K562 (cell line): ENCODE measurements around the gene LRCOL1. TPM values are rescaled to one million over a fixed set of nuclear protein-coding genes. Genes with fewer than 3 reads are reported as not detected.
A peak's percentile ranks its signal among the peaks of the same experiment; 100 is the strongest.

Source experiments
- ATAC-seq: fragments of 200-7000 bp; cut with Tn5 transposase; 3 replicates; pipeline ENCODE4 v1.9.1; 2020; ENCODE audit warnings: moderate library complexity
- BruUV-seq: library from RNA; stranded (reverse); fragments of 400-500 nt; replicated peaks from 2 replicates; lab custom pipeline; 2021; lab: Mats Ljungman, UMichigan
- CTCF ChIA-PET: fragments of 300-600 bp; formaldehyde crosslinking; extraction: SDS; loops from one replicate; lab custom pipeline; 2021; ENCODE audit warnings: low intra/inter-chr PET ratio; lab: Yijun Ruan, JAX
- POLR2A ChIA-PET: fragments of 300-600, 350-650 bp; sonication (Branson Sonifier 250); formaldehyde crosslinking; extraction: SDS; loops from one replicate; lab custom pipeline; 2021; ENCODE audit warnings: antibody characterized with exemption, inconsistent platforms; lab: Yijun Ruan, JAX
- DNase-seq, 4 experiments: peaks; one replicate each; pipeline versions ENCODE4 v3.0.0 to v3.0.0-alpha.2; 2011 to 2018; ENCODE audit warnings: low spot score in 3 of 4, mixed read lengths in 3 of 4; ENCODE audit errors: extremely low read depth in 1 of 4
- FAIRE-seq: peaks from 2 replicates; lab custom pipeline; 2011; peaks lifted over from hg19 to GRCh38; lab: Jason Lieb, UNC
- H2AFZ ChIP-seq: 2 replicates; pipeline ENCODE4 v1.6.0; 2011; ENCODE audit warnings: low read depth, low read length, control low read depth, inconsistent platforms
- H3K27ac ChIP-seq: fragments of 200-600 bp; 3 replicates; pipeline ENCODE4 v1.8.0; 2011; ENCODE audit warnings: low read depth, mild to moderate bottlenecking, control low read depth, inconsistent platforms, low read length, moderate library complexity, mixed read lengths; ENCODE audit errors: extremely low read depth
- H3K27me3 ChIP-seq, 2 experiments: fragments of 300-600 bp in 1 of 2; 2 replicates in 1 of 2; 3 replicates in 1 of 2; pipeline versions ENCODE4 v1.6.0 to v1.8.0; 2011; ENCODE audit warnings: inconsistent platforms in 2 of 2, low read length in 2 of 2, mild to moderate bottlenecking in 1 of 2, mixed read lengths in 1 of 2, moderate library complexity in 1 of 2; ENCODE audit not compliant: control insufficient read depth in 2 of 2, insufficient read depth in 2 of 2
- H3K36me3 ChIP-seq: fragments of 300-600 bp; 3 replicates; pipeline ENCODE4 v1.8.0; 2011; ENCODE audit warnings: mild to moderate bottlenecking, low read length, inconsistent platforms; ENCODE audit not compliant: control insufficient read depth, insufficient read depth
- H3K4me1 ChIP-seq, 2 experiments: fragments of 200-600 bp in 1 of 2; replicated peaks in 1 of 2; 2 replicates in 1 of 2; 3 replicates in 1 of 2; pipeline versions ENCODE4 v1.5.1 to v1.8.0; 2011; ENCODE audit warnings: inconsistent platforms in 2 of 2, low read length in 2 of 2, mild to moderate bottlenecking in 1 of 2, mixed read lengths in 1 of 2, moderate library complexity in 1 of 2; ENCODE audit not compliant: control insufficient read depth in 2 of 2, insufficient read depth in 2 of 2
- H3K4me2 ChIP-seq: 2 replicates; pipeline ENCODE4 v1.6.1; 2011; ENCODE audit warnings: low read length, control low read depth, inconsistent platforms, mixed read lengths; ENCODE audit not compliant: insufficient read depth
- H3K4me3 ChIP-seq: fragments of 200-600 bp; sonication (generic), shearing (Covaris generic); 2 replicates; pipeline ENCODE4 v1.5.1; 2016; ENCODE audit warnings: control low read depth, inconsistent platforms
- H3K79me2 ChIP-seq: fragments of 200-600 bp; 3 replicates; pipeline ENCODE4 v1.8.0; 2011; ENCODE audit warnings: low read length, inconsistent platforms; ENCODE audit not compliant: control insufficient read depth, insufficient read depth
- H3K9ac ChIP-seq, 2 experiments: 2 replicates each; pipeline versions ENCODE4 v1.6.0 to v1.6.1; 2011; ENCODE audit warnings: low read depth in 2 of 2, low read length in 2 of 2, control low read depth in 1 of 2, inconsistent platforms in 1 of 2, mild to moderate bottlenecking in 1 of 2, mixed read lengths in 1 of 2; ENCODE audit not compliant: insufficient read depth in 1 of 2
- H3K9me1 ChIP-seq: one replicate; pipeline ENCODE4 v1.6.0; 2011; ENCODE audit warnings: inconsistent platforms, mild to moderate bottlenecking, low read length, moderate library complexity; ENCODE audit not compliant: control insufficient read depth, insufficient read depth
- H3K9me3 ChIP-seq: replicated peaks from 2 replicates; pipeline ENCODE4 v1.5.1; 2011; ENCODE audit warnings: low read depth, low read length, inconsistent platforms; ENCODE audit not compliant: control insufficient read depth, insufficient read depth
- H4K20me1 ChIP-seq: replicated peaks from 2 replicates; pipeline ENCODE4 v1.6.1; 2011; ENCODE audit warnings: low read length, inconsistent platforms, mixed read lengths; ENCODE audit not compliant: control insufficient read depth, insufficient read depth
- CBFB ChIP-seq: sonication (generic); formaldehyde crosslinking; IDR thresholded peaks from 2 replicates; pipeline ENCODE4 v1.4.0; 2020; ENCODE audit warnings: mild to moderate bottlenecking, missing genetic modification reagents
- CHD4 ChIP-seq: fragments of 200-600 bp; sonication (generic); IDR thresholded peaks from 3 replicates; pipeline ENCODE4 v1.6.1; 2012; ENCODE audit warnings: low read depth, mild to moderate bottlenecking, mixed read lengths, low read length, inconsistent platforms; ENCODE audit not compliant: insufficient read depth, insufficient replicate concordance, poor library complexity, severe bottlenecking
- FOXP1 ChIP-seq: sonication (generic); formaldehyde crosslinking; IDR thresholded peaks from 2 replicates; pipeline ENCODE4 v1.8.0; 2022; ENCODE audit warnings: mild to moderate bottlenecking, missing genetic modification reagents
- NFXL1 ChIP-seq: fragments of 450-650 bp; formaldehyde crosslinking; IDR thresholded peaks from 2 replicates; pipeline ENCODE4 v1.4.0; 2021; ENCODE audit warnings: mild to moderate bottlenecking
- POU5F1 ChIP-seq: fragments of 150-350 bp; IDR thresholded peaks from 2 replicates; pipeline ENCODE4 v1.6.1; 2014; ENCODE audit warnings: borderline replicate concordance, low read length, low read depth, mild to moderate bottlenecking; ENCODE audit not compliant: partially characterized antibody
- PRDM10 ChIP-seq: fragments of 450-650 bp; IDR thresholded peaks from 2 replicates; pipeline ENCODE4 v1.6.1; 2018; ENCODE audit not compliant: partially characterized antibody
- RBM25 ChIP-seq: fragments of 200-400 bp; formaldehyde crosslinking; IDR thresholded peaks from 2 replicates; pipeline ENCODE4 v1.6.1; 2018; ENCODE audit warnings: low read length, low read depth, moderate library complexity; ENCODE audit not compliant: severe bottlenecking
- SMAD3 ChIP-seq: fragments of 450-650 bp; formaldehyde crosslinking; conservative IDR thresholded peaks from 2 replicates; pipeline ENCODE4 v1.4.0; 2020; ENCODE audit warnings: mild to moderate bottlenecking
- SRSF1 ChIP-seq: fragments of 200-400 bp; formaldehyde crosslinking; IDR thresholded peaks from 2 replicates; pipeline ENCODE4 v1.6.1; 2017; ENCODE audit warnings: mild to moderate bottlenecking, low read depth, low read length, moderate library complexity
- ZC3H11A ChIP-seq: IDR thresholded peaks from 2 replicates; pipeline ENCODE4 v1.6.1; 2012; ENCODE audit warnings: low read depth, low read length, improper control_type of control experiment
- ZNF311 ChIP-seq: fragments of 250-450 bp; sonication (Bioruptor Pico); IDR thresholded peaks from 2 replicates; pipeline ENCODE4 v1.4.0; 2020; ENCODE audit warnings: mild to moderate bottlenecking, moderate library complexity
- WGBS: fragments of 100-300 bp; shearing (Covaris generic); methylation state at CpG from one replicate; pipeline ENCODE4 v1.1.6; 2016; ENCODE audit warnings: low coverage, mixed read lengths; ENCODE audit not compliant: insufficient coverage; ENCODE audit errors: missing lambda C conversion rate; 5-methylcytosine and 5-hydroxymethylcytosine counted together
- in situ Hi-C: fragments of 300-500 bp; cut with MboI; formaldehyde crosslinking; loops from 4 replicates; pipeline ENCODE4 v1.15.0; 2018; ENCODE audit warnings: inconsistent platforms, mixed read lengths
- intact Hi-C: fragments of 100-400 bp; cut with micrococcal nuclease; formaldehyde crosslinking; loops from 2 replicates; pipeline ENCODE4 v1.14.2; 2022
- polyA plus RNA-seq, 8 experiments: library from polyadenylated mRNA; depleted of rRNA in 4 of 8; stranded (reverse) in 5 of 8; unstranded in 3 of 8; fragments of >200 nt; fragmentation: Nextera tagmentation in 2 of 8; fragmentation: Illumina TruSeq in 1 of 8; extraction: Ambion mirVana in 2 of 8; extraction: Trizol in 1 of 8; gene quantifications; 2 replicates each; pipeline versions ENCODE4 v1.2.1 to v1.2.3, GENCODE V29; 2011 to 2014; ENCODE audit warnings: inconsistent platforms in 1 of 8, missing spikeins in 1 of 8
- total RNA-seq, 7 experiments: library from RNA; depleted of rRNA in 6 of 7; stranded (reverse); fragments of >200 nt in 6 of 7; fragmentation: Illumina TruSeq in 2 of 7; extraction: Trizol in 2 of 7; gene quantifications; 2 replicates each; pipeline versions ENCODE4 v1.2.1 to v1.2.3, GENCODE V29; 2011 to 2021; ENCODE audit warnings: low replicate concordance in 1 of 7

LRCOL1 gene
- total and polyA plus RNA-seq, 9 of the 15 experiments (the other 6 are each of a cell fraction or from before 2014, with no cell fraction given): not detected

- POLR2A ChIA-PET: interaction anchor here (0.5 to 1.4 kb wide), 2 partner anchors 11 to 19 kb away, joined by 3 to 5 read pairs; no protein-coding TSS in a partner anchor
These were observed 23.5 kb upstream of the LRCOL1 start for GRCh38 chr12:132633901-132634300.

GRCh38 chr12:132633398-132633797 lies 23.0 kb upstream of the LRCOL1 start:
- Histone ChIP-seq H3K27me3 (no peaks in the 10 kb centered on the region), H3K9me3 (no peaks in the 10 kb centered on the region), H3K9me1 (peaks cover 5% of the 10 kb centered on the region), H3K27ac (no peak overlapping the region), H3K36me3 (peaks cover 99% of the 10 kb centered on the region), H3K4me1 (0 out of 5 replicates have a peak, but pooled peaks cover 0 to 3% of the 10 kb centered on the region in 2 experiments), H3K4me3 (no peak overlapping the region), H4K20me1 (no peaks in the 10 kb centered on the region), H2AFZ (no peak overlapping the region), H3K79me2 (no peaks in the 10 kb centered on the region), H3K9ac (no peak overlapping the region), H3K4me2 (no peak overlapping the region)
- POLR2A ChIA-PET: interaction anchor here (0.5 to 1.4 kb wide), 3 partner anchors 11 to 25 kb away, joined by 3 to 5 read pairs (median 4); no protein-coding TSS in a partner anchor
- DNase-seq (no peak), FAIRE-seq (no peak), ATAC-seq (no peak)
- CTCF ChIA-PET: no interaction called here
- no TSS peak for BruUV-seq
- intact Hi-C loops: no loop called here
- WGBS: 96% methylated on average over 8 of the region's 8 CpGs
- in situ Hi-C loops: no loop called here
- TF ChIP-seq PRDM10 (no peak), ZC3H11A (no peak), SMAD3 (CRISPR knock-in tag) (no peak), ZNF311 (CRISPR knock-in tag) (no peak), SRSF1 (no peak), CBFB (CRISPR knock-in tag) (no peak), POU5F1 (no peak), FOXP1 (CRISPR knock-in tag) (no peak), CHD4 (no peak)

More at GRCh38 chr12:132633901-132634300, 23.5 kb upstream of the LRCOL1 start:
- H3K9me3 ChIP-seq: no peaks in the 10 kb centered on the region
- H4K20me1 ChIP-seq: peaks cover 1% of the 10 kb centered on the region; the same call in 1 of the 2 replicates
- TF ChIP-seq NFXL1: no peak
- no peak for TF ChIP-seq RBM25
- TF ChIP-seq, all 486 proteins: peak for 0
- 91% methylated on average over 9 of the region's 10 CpGs for WGBS
- Histone ChIP-seq H3K4me2 (no peak overlapping the region), H3K79me2 (no peaks in the 10 kb centered on the region; the same call in 2 of the 3 replicates), H3K9me1 (peaks cover 5% of the 10 kb centered on the region), H3K9ac (no peak overlapping the region), H3K36me3 (peaks cover 100% of the 10 kb centered on the region), H3K27me3 (no peaks in the 10 kb centered on the region), H3K4me1 (0 out of 5 replicates have a peak, but pooled peaks cover 0 to 3% of the 10 kb centered on the region in 2 experiments), H2AFZ (no peak overlapping the region), H3K27ac (no peak overlapping the region), H3K4me3 (no peak overlapping the region)
- peak in 1 of 4 experiments; percentile 11 for DNase-seq
- in situ Hi-C loops: no loop called here
- CTCF ChIA-PET: interaction anchor here (0.7 kb wide), 1 partner anchor 39 kb away, joined by 3 read pairs; no protein-coding TSS in a partner anchor
- intact Hi-C loops: no loop called here
- no peak for ATAC-seq
- no peak for FAIRE-seq
- no TSS peak for BruUV-seq
